ENCODE measurements around the gene MAP3K1.

MAP3K1 gene

DNA sequence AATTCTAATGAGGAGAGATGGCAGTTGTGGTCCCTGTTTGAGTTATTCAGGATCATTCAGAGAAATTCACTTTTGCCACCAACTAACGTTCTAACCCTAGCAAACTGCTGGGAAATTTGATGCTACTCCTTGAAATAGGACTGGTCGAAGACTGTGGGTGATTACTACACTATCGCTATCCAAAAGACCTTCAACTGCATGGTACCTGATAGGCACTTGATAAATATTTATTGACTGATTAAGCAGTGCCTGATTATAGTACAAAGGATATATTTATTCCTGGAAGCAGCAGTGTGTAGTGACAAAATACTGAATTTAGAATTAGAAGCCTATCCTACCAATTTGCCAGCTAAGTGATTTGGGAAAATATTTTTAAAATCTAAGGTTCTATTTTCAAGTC lies 14.1 kb upstream of the MAP3K1 start (continued):
- no peak for TF ChIP-seq ZNF37A (tag by site-specific recombination; IDR thresholded peaks at IDR 0.05)

GRCh38 chr5:56802205-56802604 lies 13.1 kb upstream of the MAP3K1 start:
- Histone ChIP-seq H3K36me3 (ENCODE audit: control insufficient read depth in 2 of 2, insufficient read depth in 1 of 2, low read length in 2 of 2) (no peaks in the 10 kb centered on the region), H3K4me3 (ENCODE audit: low read depth, low read length) (no peak overlapping the region), H3K27ac (ENCODE audit: extremely low read depth, low read depth, low read length) (no peak overlapping the region), H3K9me3 (ENCODE audit: control insufficient read depth, insufficient read depth, low read depth, low read length) (no peaks in the 10 kb centered on the region), H3K4me1 (ENCODE audit: control insufficient read depth, insufficient read depth, low read length) (no peaks in the 10 kb centered on the region)
- ChIA-PET CTCF (interaction anchor here (0.5 to 0.6 kb wide), 3 partner anchors 36 to 535 kb away, joined by 3 read pairs; no protein-coding TSS in a partner anchor), POLR2A (no interaction called here)
- no peak for TF ChIP-seq ZNF404 (tag by site-specific recombination; IDR thresholded peaks at IDR 0.05)
- TF ChIP-seq, protein P1, sequence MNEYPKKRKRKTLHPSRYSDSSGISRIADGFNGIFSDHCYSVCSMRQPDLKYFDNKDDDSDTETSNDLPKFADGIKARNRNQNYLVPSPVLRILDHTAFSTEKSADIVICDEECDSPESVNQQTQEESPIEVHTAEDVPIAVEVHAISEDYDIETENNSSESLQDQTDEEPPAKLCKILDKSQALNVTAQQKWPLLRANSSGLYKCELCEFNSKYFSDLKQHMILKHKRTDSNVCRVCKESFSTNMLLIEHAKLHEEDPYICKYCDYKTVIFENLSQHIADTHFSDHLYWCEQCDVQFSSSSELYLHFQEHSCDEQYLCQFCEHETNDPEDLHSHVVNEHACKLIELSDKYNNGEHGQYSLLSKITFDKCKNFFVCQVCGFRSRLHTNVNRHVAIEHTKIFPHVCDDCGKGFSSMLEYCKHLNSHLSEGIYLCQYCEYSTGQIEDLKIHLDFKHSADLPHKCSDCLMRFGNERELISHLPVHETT (tag by site-specific recombination; IDR thresholded peaks at IDR 0.05), result no peak
- TF ChIP-seq ZNF544 (tag by site-specific recombination; IDR thresholded peaks at IDR 0.05), result no peak
- no peak for TF ChIP-seq ZNF423 (tag by site-specific recombination; IDR thresholded peaks at IDR 0.05)
- no peak for TF ChIP-seq ZNF561 (tag by site-specific recombination; IDR thresholded peaks at IDR 0.05; ENCODE audit: borderline replicate concordance)
- TF ChIP-seq ZNF433 (tag by site-specific recombination; IDR thresholded peaks at IDR 0.05; ENCODE audit: low read depth), result no peak
- TF ChIP-seq ZBTB7A (tag by site-specific recombination; IDR thresholded peaks at IDR 0.05; ENCODE audit: low read depth), result no peak

DNA sequence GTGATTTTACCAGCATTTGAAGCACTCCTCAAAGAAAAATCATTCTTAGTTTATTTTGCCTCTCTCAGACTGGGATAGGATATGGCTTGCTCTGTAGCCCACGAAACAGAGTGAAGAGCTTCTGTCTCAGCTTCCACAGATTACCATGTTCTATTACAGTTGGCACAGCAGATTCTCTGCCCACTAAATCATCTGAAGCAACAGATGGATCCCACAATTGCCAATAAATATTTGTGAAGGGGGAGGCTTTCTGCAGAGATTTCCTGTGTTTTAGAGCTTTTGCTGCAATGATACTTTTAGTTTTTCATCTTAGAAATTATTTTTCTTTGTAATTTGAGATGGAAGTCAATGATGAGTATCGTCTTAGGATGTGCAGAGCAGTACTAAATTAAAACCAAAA lies 12.3 kb upstream of the MAP3K1 start:
- TF ChIP-seq SCRT2 (tag by site-specific recombination; IDR thresholded peaks at IDR 0.05) (peak; percentile 52), KLF9 (tag by site-specific recombination; IDR thresholded peaks at IDR 0.05; ENCODE audit: low read depth) (no peak), ZNF157 (tag by site-specific recombination; IDR thresholded peaks at IDR 0.05) (no peak), BCL6B (tag by site-specific recombination; IDR thresholded peaks at IDR 0.05) (no peak), HOXA7 (CRISPR knock-in tag; IDR thresholded peaks at IDR 0.05; ENCODE audit: borderline replicate concordance) (no peak), ZNF629 (tag by site-specific recombination; IDR thresholded peaks at IDR 0.05) (no peak), ZNF280D (tag by site-specific recombination; IDR thresholded peaks at IDR 0.05) (no peak), ZNF843 (tag by site-specific recombination; IDR thresholded peaks at IDR 0.05) (no peak)
- TF ChIP-seq, protein P2, sequence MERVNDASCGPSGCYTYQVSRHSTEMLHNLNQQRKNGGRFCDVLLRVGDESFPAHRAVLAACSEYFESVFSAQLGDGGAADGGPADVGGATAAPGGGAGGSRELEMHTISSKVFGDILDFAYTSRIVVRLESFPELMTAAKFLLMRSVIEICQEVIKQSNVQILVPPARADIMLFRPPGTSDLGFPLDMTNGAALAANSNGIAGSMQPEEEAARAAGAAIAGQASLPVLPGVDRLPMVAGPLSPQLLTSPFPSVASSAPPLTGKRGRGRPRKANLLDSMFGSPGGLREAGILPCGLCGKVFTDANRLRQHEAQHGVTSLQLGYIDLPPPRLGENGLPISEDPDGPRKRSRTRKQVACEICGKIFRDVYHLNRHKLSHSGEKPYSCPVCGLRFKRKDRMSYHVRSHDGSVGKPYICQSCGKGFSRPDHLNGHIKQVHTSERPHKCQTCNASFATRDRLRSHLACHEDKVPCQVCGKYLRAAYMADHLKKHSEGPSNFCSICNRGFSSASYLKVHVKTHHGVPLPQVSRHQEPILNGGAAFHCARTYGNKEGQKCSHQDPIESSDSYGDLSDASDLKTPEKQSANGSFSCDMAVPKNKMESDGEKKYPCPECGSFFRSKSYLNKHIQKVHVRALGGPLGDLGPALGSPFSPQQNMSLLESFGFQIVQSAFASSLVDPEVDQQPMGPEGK (tag by site-specific recombination; IDR thresholded peaks at IDR 0.05), result no peak
- Histone ChIP-seq H3K27ac (ENCODE audit: extremely low read depth, low read depth, low read length) (no peak overlapping the region), H3K4me1 (ENCODE audit: control insufficient read depth, insufficient read depth, low read length) (no peaks in the 10 kb centered on the region), H3K4me3 (ENCODE audit: low read depth, low read length) (no peak overlapping the region), H3K36me3 (ENCODE audit: control insufficient read depth in 2 of 2, insufficient read depth in 1 of 2, low read length in 2 of 2) (no peaks in the 10 kb centered on the region), H3K9me3 (ENCODE audit: control insufficient read depth, insufficient read depth, low read depth, low read length) (no peaks in the 10 kb centered on the region)
- ChIA-PET POLR2A (no interaction called here), CTCF (interaction anchor here (0.6 to 1.0 kb wide), 2 partner anchors 10 to 35 kb away, joined by 3 read pairs; no protein-coding TSS in a partner anchor)
